ENCODE data around the gene GSTM4. TPM values are rescaled to one million over a fixed set of nuclear protein-coding genes. Genes with fewer than 3 reads are reported as not detected.

GSTM4 gene
- total RNA-seq, 6 experiments from 2014 or later: 16.0 to 27.1 (median 24.8) TPM

- Mint-ChIP-seq H3K4me3 (peak within 1 kb of the TSS; percentile 95), H3K27ac (peak within 1 kb of the TSS; percentile 100), H3K27me3 (ENCODE audit: insufficient read depth) (peaks cover 7% of the 10 kb centered on the region), H3K36me3 (ENCODE audit: low read depth) (peaks cover 13% of the 10 kb centered on the region), H3K4me1 (ENCODE audit: low read depth) (peaks cover 67% of the 10 kb centered on the region), H3K9me3 (no peaks in the 10 kb centered on the region)
- TF ChIP-seq CTCF (IDR thresholded peaks at IDR 0.05): no peak
- DNase-seq: peak; percentile 74
Measured at GRCh38 chr1:109619576-109620400, 36.1 kb upstream of the GSTM4 start, which contains the start of the genes AMPD2 and GNAT2. Gene AMPD2, plus strand, starts transcription at chr1:109619837. Its CDS starts 1,339 bp downstream, at chr1:109621176. Gene GNAT2, minus strand, starts transcription at chr1:109619616. Its CDS starts 6,746 bp downstream, at chr1:109612870.

- Mint-ChIP-seq H3K36me3 (ENCODE audit: low read depth) (peaks cover 13% of the 10 kb centered on the region), H3K4me3 (peak overlapping the region; percentile 95), H3K9me3 (no peaks in the 10 kb centered on the region), H3K4me1 (ENCODE audit: low read depth) (peaks cover 69% of the 10 kb centered on the region), H3K27me3 (ENCODE audit: insufficient read depth) (peaks cover 7% of the 10 kb centered on the region), H3K27ac (peak overlapping the region; percentile 100)
- TF ChIP-seq CTCF (IDR thresholded peaks at IDR 0.05): no peak
- DNase-seq: peak; percentile 53
Measured at GRCh38 chr1:109620401-109620791, 35.5 kb upstream of the GSTM4 start.

GRCh38 chr1:109620841-109621286, 35.0 kb upstream of the GSTM4 start:
- Mint-ChIP-seq H3K36me3 (ENCODE audit: low read depth) (peaks cover 13% of the 10 kb centered on the region), H3K4me3 (peak overlapping the region; percentile 95), H3K27ac (peak overlapping the region; percentile 100), H3K27me3 (ENCODE audit: insufficient read depth) (peaks cover 5% of the 10 kb centered on the region), H3K4me1 (ENCODE audit: low read depth) (peaks cover 71% of the 10 kb centered on the region), H3K9me3 (no peaks in the 10 kb centered on the region)
- peak; percentile 93 for DNase-seq
- no peak for TF ChIP-seq CTCF (IDR thresholded peaks at IDR 0.05)

- H3K4me3 Mint-ChIP-seq: peak overlapping the region; percentile 95
- TF ChIP-seq CTCF (IDR thresholded peaks at IDR 0.05): no peak
- H3K9me3 Mint-ChIP-seq: no peaks in the 10 kb centered on the region
- H3K27me3 Mint-ChIP-seq (ENCODE audit: insufficient read depth): peaks cover 4% of the 10 kb centered on the region
- H3K27ac Mint-ChIP-seq: peak overlapping the region; percentile 100
- no peak for DNase-seq
- peaks cover 66% of the 10 kb centered on the region for H3K4me1 Mint-ChIP-seq (ENCODE audit: low read depth)
- H3K36me3 Mint-ChIP-seq (ENCODE audit: low read depth): peaks cover 13% of the 10 kb centered on the region
Measured at GRCh38 chr1:109621379-109622136, 34.3 kb upstream of the GSTM4 start.

- peaks cover 13% of the 10 kb centered on the region for H3K36me3 Mint-ChIP-seq (ENCODE audit: low read depth)
- peaks cover 4% of the 10 kb centered on the region for H3K27me3 Mint-ChIP-seq (ENCODE audit: insufficient read depth)
- DNase-seq: no peak
- peaks cover 59% of the 10 kb centered on the region for H3K4me1 Mint-ChIP-seq (ENCODE audit: low read depth)
- no peak for TF ChIP-seq CTCF (IDR thresholded peaks at IDR 0.05)
- H3K27ac Mint-ChIP-seq: peak overlapping the region; percentile 100
- H3K9me3 Mint-ChIP-seq: no peaks in the 10 kb centered on the region
- peak overlapping the region; percentile 95 for H3K4me3 Mint-ChIP-seq
Measured at GRCh38 chr1:109622137-109622892, 33.6 kb upstream of the GSTM4 start.

Measured in HFFc6 (cell line).